Glutamatergic neuron (in vitro differentiated cells): ENCODE results near the gene ISG15. TPM values are rescaled to one million over a fixed set of nuclear protein-coding genes. Genes with fewer than 3 reads are reported as not detected.

Experiments used
- DNase-seq: peaks from one replicate; pipeline ENCODE4 v3.0.0; 2022
- H3K27ac Mint-ChIP-seq: one replicate; pipeline ENCODE4 v1.8.0; 2020; ENCODE audit warnings: mild to moderate bottlenecking, mixed read lengths, inconsistent platforms; ENCODE audit not compliant: unreplicated experiment
- H3K27me3 Mint-ChIP-seq: one replicate; pipeline ENCODE4 v1.8.0; 2020; ENCODE audit warnings: mild to moderate bottlenecking, moderate library complexity, mixed read lengths, inconsistent platforms; ENCODE audit not compliant: unreplicated experiment
- H3K36me3 Mint-ChIP-seq: one replicate; pipeline ENCODE4 v1.8.0; 2020; ENCODE audit warnings: mild to moderate bottlenecking, mixed read lengths, inconsistent platforms; ENCODE audit not compliant: unreplicated experiment
- H3K4me1 Mint-ChIP-seq: one replicate; pipeline ENCODE4 v1.8.0; 2020; ENCODE audit warnings: mild to moderate bottlenecking, low read depth, mixed read lengths, inconsistent platforms; ENCODE audit not compliant: unreplicated experiment
- H3K4me3 Mint-ChIP-seq: one replicate; pipeline ENCODE4 v1.8.0; 2020; ENCODE audit warnings: mild to moderate bottlenecking, mixed read lengths, inconsistent platforms; ENCODE audit not compliant: unreplicated experiment
- H3K9me3 Mint-ChIP-seq: one replicate; pipeline ENCODE4 v1.8.0; 2020; ENCODE audit warnings: mild to moderate bottlenecking, moderate library complexity, mixed read lengths, inconsistent platforms; ENCODE audit not compliant: unreplicated experiment
- CTCF ChIP-seq: fragments of 200-600 bp; sonication (generic); IDR thresholded peaks from one replicate; pipeline ENCODE4 v1.5.0; 2021; ENCODE audit not compliant: partially characterized antibody, unreplicated experiment
- total RNA-seq: library from RNA; stranded (reverse); fragmentation: NEBNext Ultra II Directional; extraction: Animal tissue kit (Norgen Biotek cat#: 25700); gene quantifications from one replicate; pipeline ENCODE4 v1.2.1, GENCODE V29; 2021; ENCODE audit not compliant: unreplicated experiment

Gene ISG15
- total RNA-seq, 1 donor from 2014 or later = 18.4 TPM

GRCh38 chr1:998995-999724 is 14.1 kb upstream of the ISG15 start:
- Mint-ChIP-seq H3K4me1 (peaks cover 7% of the 10 kb centered on the region), H3K27ac (peak overlapping the region; percentile 55), H3K36me3 (no peaks in the 10 kb centered on the region), H3K4me3 (peak overlapping the region; percentile 72), H3K9me3 (peaks cover 15% of the 10 kb centered on the region), H3K27me3 (peaks cover 15% of the 10 kb centered on the region)
- no peak for TF ChIP-seq CTCF
- peak; percentile 57 for DNase-seq

- Mint-ChIP-seq H3K27me3 (peaks cover 19% of the 10 kb centered on the region), H3K4me1 (peaks cover 12% of the 10 kb centered on the region), H3K4me3 (peak within 1 kb of the TSS; percentile 91), H3K36me3 (no peaks in the 10 kb centered on the region), H3K9me3 (peaks cover 12% of the 10 kb centered on the region), H3K27ac (peak within 1 kb of the TSS; percentile 95)
- peak; percentile 92 for DNase-seq
- TF ChIP-seq CTCF = no peak
Measured at GRCh38 chr1:999725-1000356, 13.5 kb upstream of the ISG15 start, which contains the start of gene HES4. HES4 (minus strand) TSS chr1:1000097; CDS start chr1:999973, 124 bp downstream.

- DNase-seq = peak; percentile 90
- Mint-ChIP-seq H3K36me3 (no peaks in the 10 kb centered on the region), H3K27me3 (peaks cover 18% of the 10 kb centered on the region), H3K4me3 (peak overlapping the region; percentile 91), H3K9me3 (peaks cover 9% of the 10 kb centered on the region), H3K4me1 (peaks cover 17% of the 10 kb centered on the region), H3K27ac (peak overlapping the region; percentile 95)
- TF ChIP-seq CTCF = no peak
Measured at GRCh38 chr1:1000357-1001056, 12.8 kb upstream of the ISG15 start.

- Mint-ChIP-seq H3K27ac (peak overlapping the region; percentile 95), H3K4me1 (peaks cover 15% of the 10 kb centered on the region), H3K36me3 (no peaks in the 10 kb centered on the region), H3K4me3 (peak overlapping the region; percentile 91), H3K27me3 (peaks cover 15% of the 10 kb centered on the region), H3K9me3 (peaks cover 7% of the 10 kb centered on the region)
- no peak for TF ChIP-seq CTCF
- peak; percentile 58 for DNase-seq
Measured at GRCh38 chr1:1001057-1001783, 12.1 kb upstream of the ISG15 start.
